ENCODE data around the gene MAP3K4.
"Not testable (repeated sequence)": the region's sequence is repeated elsewhere in the genome, so short reads cannot be mapped to it uniquely, and the experiment has no call there.

MAP3K4 gene

DNA sequence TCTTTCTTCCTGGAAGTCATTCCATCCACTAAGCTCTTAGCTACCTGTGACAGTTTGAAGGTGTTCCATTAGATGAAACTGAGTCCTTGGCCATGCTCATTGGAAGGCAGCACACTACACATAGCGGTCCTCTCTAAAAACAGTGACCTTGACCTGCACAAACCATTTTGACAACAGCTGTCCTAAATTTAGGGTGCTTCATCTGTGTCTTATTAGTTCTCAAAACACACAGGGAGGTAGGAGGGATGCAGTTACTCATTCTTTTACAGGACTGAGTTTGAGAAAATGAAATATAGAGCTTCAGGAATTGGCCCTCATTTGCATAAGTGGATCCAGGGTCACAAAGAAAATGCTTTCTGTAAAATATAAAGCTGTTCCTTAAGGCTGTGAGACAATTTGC, 20.4 kb upstream of the MAP3K4 start:
- DNase-seq = no peak

DNA sequence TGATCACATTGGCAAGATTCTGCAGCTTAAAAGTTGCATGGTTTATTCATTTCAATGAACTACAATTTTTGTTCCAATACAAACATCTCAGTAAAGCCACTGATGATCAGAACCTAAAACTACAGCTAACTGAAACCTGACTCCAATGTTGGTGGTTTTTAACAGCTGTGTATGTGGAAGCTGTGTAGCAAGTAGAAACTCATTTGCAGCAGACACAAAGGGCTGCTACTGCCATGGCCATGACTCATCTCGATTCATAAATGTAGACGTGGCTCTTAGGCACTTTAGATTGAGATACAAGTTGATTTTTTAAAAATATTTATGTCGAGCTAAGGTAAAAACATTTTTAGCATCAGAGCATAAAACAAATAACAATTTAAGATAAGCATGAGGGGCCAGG, 19.5 kb upstream of the MAP3K4 start:
- peak; percentile 30 for DNase-seq

DNA sequence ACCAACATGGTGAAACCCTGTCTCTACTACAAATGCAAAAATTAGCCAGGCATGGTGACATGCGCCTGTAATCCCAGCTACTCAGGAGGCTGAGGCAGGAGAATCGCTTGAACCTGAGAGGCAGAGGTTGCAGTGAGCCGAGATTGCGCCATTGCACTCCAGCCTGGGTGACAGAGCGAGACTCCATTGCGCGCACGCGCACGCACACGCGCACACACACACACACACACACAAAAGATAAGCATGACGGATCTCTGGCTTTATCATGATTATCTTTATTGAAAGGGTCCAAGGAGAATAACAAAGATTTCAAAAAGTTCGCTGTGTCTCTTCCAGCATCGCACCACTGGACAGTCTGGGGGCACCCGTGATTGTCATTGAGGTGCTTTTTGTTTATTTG, 19.0 kb upstream of the MAP3K4 start:
- DNase-seq = not testable (repeated sequence)

DNA sequence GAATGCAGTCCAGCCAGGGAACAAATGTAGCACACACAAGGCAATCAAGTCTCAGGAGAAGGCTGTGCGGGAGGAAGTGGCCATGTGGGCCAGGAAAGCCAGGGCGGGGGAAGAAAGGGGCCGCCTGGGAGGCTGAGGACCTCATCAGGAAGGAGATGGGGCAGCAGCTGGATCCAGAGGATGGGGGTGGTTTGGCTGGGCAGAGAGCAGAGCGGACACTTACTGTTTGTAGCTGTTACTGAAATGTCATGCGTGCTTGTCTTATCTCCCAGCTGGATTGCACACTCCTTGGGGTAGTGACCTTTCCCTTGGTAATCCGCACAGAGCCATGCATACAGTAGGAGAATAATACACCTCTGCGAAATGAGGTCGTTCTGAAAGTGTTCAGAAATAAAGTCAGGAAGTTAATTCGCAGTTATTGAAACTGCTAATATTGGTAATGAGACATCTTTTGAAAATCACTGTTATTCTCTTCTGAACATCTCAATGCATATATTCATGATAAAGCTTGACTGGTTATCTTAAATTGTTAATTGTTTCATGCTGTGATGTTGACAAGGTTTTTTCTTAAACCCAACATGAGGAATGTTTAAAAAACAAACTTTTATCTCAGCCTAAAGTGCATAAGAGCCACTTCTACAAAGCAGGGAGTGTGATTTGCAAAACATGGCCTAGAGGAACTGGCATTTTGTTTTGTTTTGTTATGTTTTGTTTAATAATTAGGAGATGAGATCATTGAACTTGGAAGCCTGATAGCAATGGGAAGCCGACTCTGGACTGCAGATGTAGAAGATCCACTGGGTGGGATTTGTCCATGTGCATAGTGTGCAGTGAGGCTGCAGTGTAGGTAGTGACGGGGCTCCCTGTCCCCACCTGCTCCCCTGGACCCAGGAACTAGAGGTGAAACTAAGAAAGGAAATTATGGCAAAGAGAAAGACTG, 18.0 kb upstream of the MAP3K4 start:
- DNase-seq = no peak

DNA sequence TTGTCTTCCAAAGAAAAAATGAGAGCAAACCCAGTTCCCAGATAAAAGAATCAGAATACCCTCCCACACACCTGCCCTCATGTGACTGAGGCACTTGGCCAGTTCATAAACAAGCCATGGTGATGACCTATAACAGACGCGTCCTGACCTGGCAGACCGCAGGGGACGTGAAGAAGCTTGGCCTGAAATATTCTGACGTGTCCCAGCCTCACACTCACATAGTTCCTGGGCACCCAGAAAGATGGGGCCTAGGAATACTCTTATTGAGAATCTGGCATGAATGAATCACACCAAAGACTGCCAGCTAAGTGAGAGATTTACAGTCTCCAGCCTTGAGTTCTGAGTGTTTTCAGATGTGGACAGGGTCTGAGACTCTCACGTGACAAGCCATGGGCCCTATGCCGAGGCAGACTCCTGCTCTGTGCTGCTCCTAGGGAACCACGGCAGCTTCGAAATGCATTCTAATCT, 17.2 kb upstream of the MAP3K4 start:
- no peak for DNase-seq

DNA sequence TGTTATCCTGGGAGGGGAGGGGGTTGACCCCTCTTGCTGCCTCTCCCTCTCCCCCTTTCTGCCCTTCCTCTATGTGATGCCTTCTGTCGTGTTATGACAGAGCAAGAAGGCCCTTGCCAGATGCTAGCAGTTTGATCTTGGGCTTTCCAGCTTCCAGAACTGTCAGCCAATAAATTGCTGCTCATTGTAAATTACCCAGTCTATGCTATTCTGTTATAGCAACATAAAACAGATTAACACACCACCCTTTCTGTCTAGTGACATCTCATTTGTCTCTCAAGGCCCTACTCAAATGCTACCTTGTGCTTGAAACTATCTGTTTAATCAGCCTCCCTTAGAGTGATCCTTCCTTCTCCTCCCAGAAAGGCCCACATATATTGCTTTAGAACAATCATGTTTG, 16.4 kb upstream of the MAP3K4 start:
- no peak for DNase-seq

DNA sequence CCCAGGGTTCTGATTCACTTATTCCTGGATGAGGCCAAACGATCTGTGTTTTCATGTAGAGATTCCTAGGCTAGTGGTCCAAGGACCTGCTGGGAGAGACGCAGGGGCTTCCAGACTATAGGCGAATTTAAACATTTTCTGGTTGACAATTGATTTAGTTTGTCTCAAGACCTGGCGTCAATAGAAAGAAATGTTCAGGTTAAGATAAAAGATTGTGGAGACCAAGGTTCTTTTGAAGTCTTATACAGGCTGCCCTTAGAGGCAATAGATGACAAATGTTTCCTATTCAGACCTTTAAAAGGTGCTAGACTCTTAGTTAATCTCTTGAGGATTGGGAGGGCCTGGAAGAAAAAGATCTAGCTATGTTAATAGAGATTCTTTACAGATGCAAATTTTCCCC, 15.6 kb upstream of the MAP3K4 start:
- not testable (repeated sequence) for DNase-seq

DNA sequence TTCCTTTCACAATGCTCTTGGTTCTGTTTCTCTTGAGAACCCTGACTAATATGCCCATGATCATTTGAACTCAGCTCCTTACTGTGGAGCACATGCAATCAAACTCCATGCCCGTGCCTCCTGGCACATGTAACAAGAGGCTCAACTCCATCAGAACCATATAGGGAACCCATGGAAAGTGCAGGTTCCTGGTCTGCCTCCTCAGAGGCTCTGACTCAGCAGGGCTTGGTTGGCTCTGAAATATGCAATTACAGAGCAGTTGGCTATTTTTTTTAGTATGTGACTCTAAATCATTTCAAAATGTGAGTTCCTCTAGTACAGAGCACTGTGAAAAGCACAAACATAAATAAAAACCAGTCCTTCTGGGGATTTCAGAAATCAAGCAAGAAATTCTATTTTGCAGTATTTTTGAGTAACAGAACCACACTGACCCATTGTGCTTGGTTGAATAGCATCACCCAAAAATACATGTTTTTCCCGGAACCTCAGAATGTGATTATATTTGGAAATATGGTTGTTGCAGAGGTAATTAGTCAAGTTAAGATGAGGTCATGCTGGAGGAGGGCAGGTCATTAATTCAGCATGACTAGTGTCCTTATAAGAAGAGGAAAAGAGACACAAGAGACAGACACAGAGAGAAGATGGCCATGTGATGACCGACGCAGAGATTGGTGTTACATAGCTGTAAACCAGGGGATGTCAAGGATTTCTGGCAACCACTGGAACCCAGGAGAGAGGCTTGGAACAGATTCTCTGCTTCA, 13.2 kb upstream of the MAP3K4 start:
- no peak for DNase-seq

DNA sequence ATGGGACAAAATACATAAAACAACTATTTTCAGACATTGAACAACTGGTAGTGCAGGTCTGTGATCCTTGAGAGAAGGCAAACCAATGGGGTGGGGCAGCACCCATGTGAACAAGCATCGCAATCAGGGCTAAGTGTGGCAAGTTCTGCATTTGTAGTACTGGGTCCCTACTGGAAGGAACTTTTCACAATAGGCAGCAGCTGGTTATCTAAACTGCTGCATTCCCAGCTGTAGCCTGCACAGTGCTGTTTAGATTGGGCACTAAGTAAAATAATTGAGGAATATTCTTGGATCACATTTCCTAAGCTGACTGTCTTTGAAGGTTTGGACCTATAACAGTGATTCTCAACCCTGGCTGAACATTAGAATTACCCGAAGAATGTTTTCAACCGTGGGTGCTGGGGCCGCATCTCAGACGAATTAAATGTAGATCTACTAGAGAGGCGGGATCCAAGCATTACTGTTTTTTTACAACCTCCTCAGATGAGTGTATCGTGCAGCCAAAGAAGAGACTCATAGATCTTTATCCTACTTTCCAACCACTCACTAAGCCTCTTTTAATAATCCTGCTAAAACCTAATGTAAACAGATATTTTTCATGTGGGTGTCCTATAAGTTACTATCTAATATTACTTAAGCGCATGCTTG, 12.4 kb upstream of the MAP3K4 start:
- no peak for DNase-seq

DNA sequence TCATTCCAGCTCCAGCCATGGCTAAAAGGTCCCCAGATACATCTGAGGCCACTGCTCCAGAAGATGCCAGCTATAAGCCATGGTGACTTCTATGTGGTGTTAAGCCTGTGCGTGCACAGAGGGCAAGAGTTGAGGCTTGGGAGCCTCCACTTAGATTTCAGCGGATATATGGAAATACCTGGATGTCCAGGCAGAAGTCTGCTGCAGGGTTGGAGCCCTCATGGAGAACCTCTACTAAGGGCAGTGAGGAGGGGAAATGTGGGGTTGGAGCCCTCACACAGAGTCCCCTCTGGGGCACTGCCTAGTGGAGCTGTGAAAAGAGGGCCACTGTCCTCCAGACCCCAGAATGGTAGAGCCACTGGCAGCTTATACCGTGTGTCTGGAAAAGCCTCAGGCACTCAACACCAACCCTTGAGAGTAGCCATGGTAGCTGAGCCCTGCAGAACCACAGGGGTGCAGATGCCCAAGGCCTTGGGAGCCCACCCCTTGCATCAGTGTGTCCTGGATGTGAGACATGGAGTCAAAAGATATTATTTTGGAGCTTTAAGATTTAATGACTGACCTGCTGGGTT, 8.1 kb upstream of the MAP3K4 start:
- not testable (repeated sequence) for DNase-seq

DNA sequence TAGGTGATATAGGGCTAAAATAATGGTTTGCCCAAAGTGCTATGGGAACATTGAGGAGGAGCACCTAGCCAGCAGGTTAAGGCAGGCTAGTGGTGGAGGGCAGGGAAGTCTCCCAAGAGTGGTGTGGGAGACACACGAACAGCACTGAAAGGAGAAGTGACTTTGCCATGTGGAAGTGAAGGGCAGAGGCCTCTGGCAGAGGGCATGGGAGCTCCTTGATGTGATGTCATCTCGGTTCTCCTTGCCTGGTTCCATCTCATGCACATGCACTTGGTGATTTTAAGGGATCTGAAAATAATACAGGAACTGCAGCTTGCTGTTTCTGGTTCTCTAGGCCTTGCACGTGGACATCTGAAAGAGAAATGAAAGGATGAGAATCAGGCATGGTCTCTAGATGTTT, 4.7 kb upstream of the MAP3K4 start:
- DNase-seq = no peak

DNA sequence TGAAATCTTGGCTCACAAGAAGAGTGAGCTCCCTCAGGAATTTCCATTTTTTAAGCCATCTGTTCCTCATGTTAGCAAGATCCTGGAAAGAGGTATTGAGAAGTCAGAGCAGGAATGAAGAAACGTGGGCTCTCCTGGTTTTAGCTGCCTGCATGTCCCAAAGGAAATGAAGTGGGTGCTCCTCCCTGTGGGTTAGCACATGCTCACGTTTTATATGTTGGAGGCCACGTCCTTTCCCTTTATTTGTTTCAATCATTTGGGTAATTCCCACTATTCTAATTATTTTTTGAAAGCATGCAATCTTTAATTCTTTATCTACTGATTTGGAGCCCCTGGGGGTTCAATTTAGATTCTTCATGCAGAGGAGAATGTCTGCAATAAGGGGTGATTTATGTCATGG, 4.3 kb upstream of the MAP3K4 start:
- DNase-seq = no peak

DNA sequence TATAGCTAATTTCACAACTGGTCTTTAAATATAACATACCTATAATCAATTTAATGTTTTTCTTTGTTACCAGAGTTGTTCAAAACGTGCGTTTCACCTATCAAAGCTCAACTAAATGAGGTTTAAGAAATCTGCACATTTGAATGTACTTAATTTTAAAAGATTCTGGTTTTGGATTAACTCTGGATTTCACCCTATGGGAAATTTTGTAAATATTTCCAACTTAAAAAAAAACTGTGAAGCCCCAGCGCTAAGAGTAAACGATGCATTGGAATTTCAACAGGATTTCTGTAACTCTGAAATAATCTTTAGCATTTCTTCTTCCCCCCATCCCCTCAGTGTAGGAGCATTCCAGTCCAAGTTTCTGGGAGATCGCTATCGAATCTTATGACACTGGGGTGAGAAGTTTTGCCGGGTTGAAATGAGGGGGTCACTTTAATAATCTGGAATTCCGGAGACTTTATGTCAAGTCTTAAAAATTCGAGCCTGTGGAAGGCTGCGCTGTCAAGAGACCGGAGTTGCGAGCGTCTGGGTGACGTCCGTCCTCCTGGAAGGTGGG, 643 bp upstream of the MAP3K4 start:
- DNase-seq = no peak

DNA sequence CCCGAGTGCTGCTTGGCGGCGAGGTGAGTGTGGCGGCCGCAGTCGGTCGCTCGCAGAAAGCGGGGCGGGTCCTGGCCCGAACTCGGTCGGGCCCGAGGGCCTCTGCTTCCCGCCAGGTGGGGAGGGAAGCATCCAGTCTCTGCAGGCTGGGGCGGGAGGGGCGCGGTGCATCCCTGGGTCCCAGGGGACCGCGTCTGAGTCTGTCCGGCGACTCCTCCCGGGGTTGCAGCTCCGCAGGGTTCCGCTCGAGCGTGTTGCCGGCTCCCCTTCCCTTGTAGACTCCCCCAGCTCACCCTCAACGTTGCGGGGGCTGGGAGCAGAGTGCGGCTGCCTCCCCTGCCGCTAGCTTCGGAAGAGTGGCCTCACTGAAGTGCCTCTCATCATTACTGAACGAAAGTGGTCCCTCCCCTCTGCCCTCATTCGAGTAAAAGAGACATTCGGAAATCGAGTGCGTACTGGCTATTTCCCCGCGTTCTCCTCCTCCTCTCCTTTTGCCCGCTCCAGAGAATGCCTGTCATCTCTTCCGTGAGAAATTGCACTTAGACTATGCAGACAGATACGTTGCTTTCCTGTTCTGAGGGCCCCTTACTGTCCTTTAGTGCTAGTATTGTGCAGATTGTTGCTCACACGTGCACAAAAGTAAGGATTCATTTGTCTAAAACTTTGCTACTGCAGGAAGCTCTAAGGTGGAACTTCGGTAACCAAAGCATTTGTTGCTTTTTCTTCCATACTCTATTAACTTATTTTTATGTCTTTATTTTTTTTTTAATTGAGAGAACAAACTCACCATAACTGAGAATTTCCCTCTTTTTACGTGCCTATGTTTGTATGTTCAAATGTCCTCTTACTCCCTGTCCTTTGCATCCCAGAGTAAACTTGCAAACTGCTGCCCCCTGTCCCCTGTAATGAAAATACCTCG, 751 bp downstream of the MAP3K4 start:
- DNase-seq = peak; percentile 91

DNA sequence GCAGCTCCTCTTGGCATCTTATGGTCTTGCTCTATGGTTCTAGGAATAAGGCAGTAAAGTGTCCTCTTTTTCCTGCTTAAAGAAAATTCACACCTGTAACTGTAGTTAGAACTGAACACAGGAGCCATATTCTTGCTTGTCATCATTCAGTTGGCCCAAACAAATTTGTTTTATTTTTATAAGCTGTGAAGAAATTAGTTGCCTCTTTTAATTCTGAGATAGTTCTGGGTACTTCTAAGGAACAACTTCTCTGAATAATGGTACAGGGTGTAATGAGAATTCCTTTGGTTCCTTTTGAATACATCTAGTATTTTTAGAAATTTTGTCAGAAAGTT, 1.4 kb downstream of the MAP3K4 start:
- DNase-seq = no peak

DNA sequence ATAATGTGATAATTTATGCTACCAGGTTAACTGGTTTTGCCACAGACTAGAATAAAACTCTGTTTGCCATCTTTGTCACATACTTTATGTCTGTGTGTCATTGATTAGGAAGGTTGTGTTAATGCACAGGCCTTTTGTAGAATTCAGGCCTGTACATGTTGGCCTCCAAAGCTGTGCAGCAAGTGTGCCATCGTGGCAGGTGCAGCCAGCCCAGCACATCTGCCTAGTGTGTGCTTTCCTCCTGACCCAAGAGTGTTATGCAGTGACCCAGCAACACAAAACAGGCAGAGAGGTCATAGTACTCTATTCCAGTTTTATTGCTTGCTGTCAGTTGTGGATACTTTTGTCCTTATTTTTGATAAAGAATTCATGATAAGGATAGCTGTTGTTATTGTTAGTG, 3.7 kb downstream of the MAP3K4 start:
- DNase-seq = peak; percentile 85

DNA sequence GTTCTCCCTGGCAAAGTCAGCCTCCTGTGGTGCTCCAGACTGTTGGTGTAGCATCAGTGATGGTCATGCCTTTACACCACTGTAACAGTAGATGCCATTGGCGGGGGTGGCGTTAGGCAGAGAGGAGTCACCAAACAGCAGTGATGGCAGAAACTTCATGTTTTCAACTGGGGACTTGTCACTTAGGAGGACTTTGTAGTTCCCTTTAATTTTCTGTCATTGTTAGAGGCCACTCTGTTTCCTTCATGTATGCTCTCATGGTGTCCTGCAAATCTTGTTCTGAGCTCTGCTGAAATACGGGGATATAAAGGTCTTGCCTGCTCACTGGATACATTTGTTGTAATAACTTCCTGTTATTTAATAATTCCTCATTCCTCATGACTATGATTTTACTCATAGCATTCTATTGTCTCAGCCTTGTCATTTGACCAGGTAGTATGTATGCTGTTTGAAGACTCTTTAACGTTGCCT, 4.6 kb downstream of the MAP3K4 start:
- peak; percentile 66 for DNase-seq

DNA sequence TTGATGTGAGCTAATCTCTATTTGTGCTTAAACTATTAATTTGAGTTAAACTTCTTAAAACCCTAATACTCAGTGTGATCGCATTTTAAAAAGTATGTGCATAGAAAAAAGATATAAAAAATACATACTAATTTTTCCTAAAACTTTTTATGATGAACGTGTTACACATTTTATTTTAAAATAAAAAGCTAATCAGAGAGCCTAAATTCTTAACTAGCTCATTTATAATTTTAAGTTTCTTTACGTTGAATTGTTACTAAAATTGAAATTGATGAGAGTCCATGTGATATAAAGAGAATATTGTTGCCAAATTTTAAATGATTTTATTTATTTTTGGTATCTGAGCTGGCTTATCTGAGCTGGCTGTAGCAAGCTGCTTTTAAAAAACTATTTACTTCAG, 6.6 kb downstream of the MAP3K4 start:
- no peak for DNase-seq

DNA sequence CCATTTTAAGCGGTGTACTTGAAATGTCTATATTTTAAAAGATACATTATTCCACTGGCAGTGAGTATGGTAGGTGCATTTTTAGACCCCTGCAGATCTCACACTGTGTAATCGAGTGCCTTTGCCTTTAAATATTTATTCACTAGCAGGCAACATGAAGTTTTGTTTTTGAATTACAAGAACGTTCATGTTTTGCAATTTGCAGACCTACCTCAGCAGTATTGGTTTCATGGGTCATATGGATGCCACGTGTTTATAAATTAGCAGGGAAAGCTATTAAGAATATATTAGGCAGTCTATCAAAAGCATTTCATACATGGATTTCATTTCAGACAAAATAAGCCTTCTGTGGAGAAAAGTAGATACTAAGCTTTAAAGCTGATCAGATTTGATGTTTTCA, 7.2 kb downstream of the MAP3K4 start:
- DNase-seq = no peak

DNA sequence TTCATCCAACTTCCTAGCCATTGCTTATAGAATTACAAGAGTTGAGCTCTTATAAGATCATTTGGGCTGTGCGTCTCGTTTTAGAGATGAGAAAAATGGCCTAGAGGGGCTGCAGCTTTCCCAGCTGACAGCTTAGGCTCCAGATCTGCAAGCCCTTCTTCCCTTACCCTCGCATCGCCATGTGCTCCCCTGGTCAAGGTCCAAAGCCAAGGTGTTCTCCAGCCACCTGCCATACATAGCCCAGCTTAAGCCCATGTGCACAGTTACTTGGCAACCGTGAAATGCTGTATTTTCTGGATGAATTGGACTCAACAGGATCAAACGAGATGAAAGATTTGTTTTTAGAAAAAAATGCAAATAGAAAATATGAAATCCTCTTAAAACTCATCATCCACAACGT, 7.9 kb downstream of the MAP3K4 start:
- peak; percentile 57 for DNase-seq

DNA sequence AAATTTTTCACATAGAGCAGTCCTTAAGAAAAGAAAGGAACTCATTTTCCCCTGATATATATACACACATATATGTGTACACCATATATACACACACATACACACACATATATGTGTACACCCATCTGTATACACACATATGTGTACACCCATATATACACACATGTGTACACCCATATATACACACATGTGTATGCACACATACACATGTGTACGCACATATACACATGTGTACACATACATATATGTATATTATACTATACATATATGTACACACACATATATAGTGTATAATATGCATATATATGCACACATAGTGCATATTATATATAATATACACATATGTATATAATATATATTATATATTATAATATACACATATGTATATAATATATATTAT, 9.1 kb downstream of the MAP3K4 start:
- peak; percentile 16 for DNase-seq

DNA sequence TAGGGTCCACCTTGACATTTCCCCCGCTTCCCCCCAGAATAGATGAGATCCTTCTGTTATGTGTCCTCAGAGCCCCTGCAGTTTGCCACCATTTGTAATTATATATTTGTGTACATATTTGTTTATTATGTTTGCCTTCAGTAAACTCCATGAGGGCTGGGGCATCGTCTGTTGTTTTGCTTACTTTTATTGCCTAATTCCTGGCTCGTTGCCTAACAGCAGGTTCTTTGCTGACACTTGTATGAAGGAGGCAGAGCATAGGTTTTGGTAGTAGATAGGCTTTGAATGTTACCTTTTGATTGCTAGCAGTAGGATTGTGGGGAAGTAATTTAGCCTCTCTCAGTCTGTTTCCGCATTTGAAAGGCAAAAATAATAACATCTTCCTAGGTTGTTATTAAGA, 9.9 kb downstream of the MAP3K4 start:
- peak; percentile 92 for DNase-seq

Data from NCI-H69 (cell line).